ENCODE data around the gene DDX11. TPM values are rescaled to one million over a fixed set of nuclear protein-coding genes. Genes with fewer than 3 reads are reported as not detected.
A peak's percentile ranks its signal among the peaks of the same experiment; 100 is the strongest.
"Not testable (repeated sequence)": the region's sequence is repeated elsewhere in the genome, so short reads cannot be mapped to it uniquely, and the experiment has no call there.

The DDX11 gene
- total RNA-seq, 2 experiments from 2014 or later, result 121 to 131 TPM

DNA sequence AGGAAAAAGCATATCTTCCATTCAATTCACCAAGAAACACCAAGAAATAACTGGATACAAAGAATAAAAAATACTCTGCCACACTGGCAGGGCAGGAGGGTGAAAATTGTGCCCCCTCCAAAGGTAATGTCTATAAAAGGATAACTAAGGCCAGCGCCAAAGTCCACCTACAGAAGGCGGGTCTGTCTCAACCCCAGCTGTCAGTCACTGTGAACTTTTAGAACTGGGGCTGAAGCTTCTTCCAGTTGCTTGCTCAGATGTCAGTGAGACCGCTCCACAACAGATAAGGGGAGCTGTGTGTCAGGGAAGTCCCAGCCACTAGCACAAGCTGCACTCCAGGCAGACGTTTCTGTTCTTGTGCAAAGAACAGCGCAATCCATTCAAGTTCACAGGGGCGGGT, 36.1 kb downstream of the DDX11 start:
- CTCF ChIA-PET; POLR2A ChIA-PET; DNase-seq; H3K36me3 Mint-ChIP-seq (ENCODE audit: low read depth); H3K4me3 Mint-ChIP-seq; H3K9me3 Mint-ChIP-seq; H3K4me1 Mint-ChIP-seq; H3K27ac Mint-ChIP-seq: not testable (repeated sequence)
- H3K27me3 Mint-ChIP-seq, result peaks cover 12% of the 10 kb centered on the region

DNA sequence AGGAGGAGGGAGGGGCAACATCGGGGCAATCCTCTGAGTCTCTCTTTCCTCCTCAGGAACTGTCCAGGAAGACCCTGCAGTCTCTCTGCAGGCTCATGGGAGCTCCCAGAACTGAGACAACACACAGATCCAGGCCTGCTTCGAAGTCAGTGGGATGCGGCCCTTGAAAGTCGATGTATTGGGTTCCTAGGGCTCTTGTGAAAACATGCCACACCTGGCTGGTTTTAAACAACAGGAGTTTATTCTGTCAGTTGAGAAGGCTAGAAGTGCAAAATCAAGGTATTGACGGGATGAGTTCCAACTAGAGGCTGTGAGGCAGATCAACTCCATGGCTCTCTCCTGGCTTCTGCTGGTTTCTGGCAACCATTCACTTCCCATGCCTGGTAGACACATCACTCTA, 36.6 kb downstream of the DDX11 start:
- H3K9me3 Mint-ChIP-seq; H3K4me1 Mint-ChIP-seq; H3K36me3 Mint-ChIP-seq (ENCODE audit: low read depth); H3K27ac Mint-ChIP-seq; H3K4me3 Mint-ChIP-seq; POLR2A ChIA-PET; CTCF ChIA-PET; DNase-seq: not testable (repeated sequence)
- peaks cover 17% of the 10 kb centered on the region for H3K27me3 Mint-ChIP-seq

DNA sequence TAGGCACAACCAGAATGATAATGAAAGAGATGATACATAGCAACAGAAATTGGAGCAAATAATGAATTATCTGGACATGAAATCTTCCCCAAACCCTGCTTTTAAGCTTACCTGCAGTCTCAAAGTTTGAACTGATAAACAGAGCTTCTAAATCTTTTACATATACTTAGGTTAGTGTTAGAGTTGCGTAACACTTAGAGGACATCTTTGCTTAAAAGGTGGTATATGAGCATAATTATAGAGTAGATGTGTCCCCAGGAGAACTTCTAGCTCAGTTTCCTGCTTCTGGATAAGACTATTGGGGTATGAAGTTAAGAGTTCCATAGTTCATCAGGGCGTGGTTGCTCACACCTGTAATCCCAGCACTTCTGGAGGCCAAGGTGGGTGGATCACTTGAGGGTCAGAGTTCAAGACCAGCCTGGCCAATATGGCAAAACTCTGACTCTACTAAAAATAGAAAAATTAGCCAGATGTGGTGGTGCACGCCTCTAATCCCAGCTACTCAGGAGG, 41.5 kb downstream of the DDX11 start:
- POLR2A ChIA-PET; DNase-seq; H3K9me3 Mint-ChIP-seq; H3K27ac Mint-ChIP-seq; H3K4me3 Mint-ChIP-seq; H3K36me3 Mint-ChIP-seq (ENCODE audit: low read depth): not testable (repeated sequence)
- CTCF ChIA-PET, result interaction anchor here (0.7 kb wide), 1 partner anchor 1519 kb away, joined by 4 read pairs; no protein-coding TSS in a partner anchor
- peaks cover 33% of the 10 kb centered on the region for H3K27me3 Mint-ChIP-seq
- H3K4me1 Mint-ChIP-seq, result peaks cover 11% of the 10 kb centered on the region

GRCh38 chr12:31116846-31117202, 43.2 kb downstream of the DDX11 start:
- Mint-ChIP-seq H3K27me3 (peaks cover 35% of the 10 kb centered on the region), H3K4me1 (peaks cover 11% of the 10 kb centered on the region), H3K4me3 (peak overlapping the region; percentile 53)
- H3K9me3 Mint-ChIP-seq; DNase-seq; POLR2A ChIA-PET; H3K27ac Mint-ChIP-seq; H3K36me3 Mint-ChIP-seq (ENCODE audit: low read depth): not testable (repeated sequence)
- CTCF ChIA-PET, result interaction anchor here (1.0 to 1.2 kb wide), 2 partner anchors 123 to 519 kb away, joined by 3 read pairs; no protein-coding TSS in a partner anchor

- H3K4me1 Mint-ChIP-seq, result peaks cover 11% of the 10 kb centered on the region
- ChIA-PET POLR2A (no interaction called here), CTCF (interaction anchor here (1.0 to 1.2 kb wide), 2 partner anchors 122 to 519 kb away, joined by 3 read pairs; no protein-coding TSS in a partner anchor)
- H3K27ac Mint-ChIP-seq, result no peak overlapping the region
- H3K36me3 Mint-ChIP-seq (ENCODE audit: low read depth), result no peaks in the 10 kb centered on the region
- peak overlapping the region; percentile 53 for H3K4me3 Mint-ChIP-seq
- no peaks in the 10 kb centered on the region for H3K9me3 Mint-ChIP-seq
- peaks cover 35% of the 10 kb centered on the region for H3K27me3 Mint-ChIP-seq
- peak; percentile 50 for DNase-seq
Measured at GRCh38 chr12:31117203-31118011, 43.7 kb downstream of the DDX11 start.

DNA sequence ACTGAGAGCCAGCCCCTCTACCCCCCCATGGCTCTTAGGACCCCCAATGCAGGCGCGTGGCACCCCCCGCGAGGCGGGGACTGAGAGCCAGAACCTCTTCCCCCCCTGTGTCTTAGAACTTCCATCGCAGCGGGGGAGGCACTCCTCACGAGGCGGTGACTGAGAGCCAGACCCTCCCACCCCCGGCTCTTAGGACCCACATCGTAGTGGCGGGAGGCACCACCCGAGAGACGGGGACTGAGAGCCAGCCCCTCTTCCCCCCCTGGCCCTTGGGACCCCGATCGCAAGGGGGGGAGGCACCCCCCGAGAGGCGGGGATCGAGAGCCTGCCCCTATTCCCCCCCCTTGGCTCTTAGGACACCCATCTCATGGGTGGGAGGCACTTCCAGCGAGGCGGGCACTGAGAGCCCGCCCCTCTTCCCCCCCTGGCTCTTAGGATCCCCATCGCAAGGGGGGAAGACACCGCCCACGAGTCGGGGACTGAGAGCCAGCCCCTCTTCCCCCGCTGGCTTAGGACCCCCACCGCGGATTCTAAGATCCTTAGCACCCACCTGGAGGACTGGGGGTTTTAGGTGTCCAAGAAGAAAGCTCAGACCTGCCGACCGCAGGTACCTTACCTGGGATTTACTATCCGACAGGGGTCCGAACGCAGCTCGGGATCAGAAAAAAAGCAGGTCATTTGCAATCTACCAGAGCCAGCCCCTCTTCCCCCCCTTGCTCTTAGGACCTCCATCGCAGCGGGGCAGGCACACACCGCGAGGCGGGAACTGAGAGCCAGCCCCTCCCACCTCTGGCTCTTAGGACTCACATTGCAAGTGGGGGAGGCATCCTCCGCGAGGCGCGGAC, 44.9 kb downstream of the DDX11 start:
- Mint-ChIP-seq H3K36me3 (ENCODE audit: low read depth) (no peaks in the 10 kb centered on the region), H3K27me3 (peaks cover 31% of the 10 kb centered on the region), H3K4me1 (peaks cover 11% of the 10 kb centered on the region), H3K4me3 (no peak overlapping the region), H3K9me3 (no peaks in the 10 kb centered on the region), H3K27ac (no peak overlapping the region)
- CTCF ChIA-PET, result no interaction called here
- DNase-seq, result no peak
- POLR2A ChIA-PET, result no interaction called here

- DNase-seq, result no peak
- Mint-ChIP-seq H3K9me3 (no peaks in the 10 kb centered on the region), H3K4me3 (no peak overlapping the region), H3K4me1 (peaks cover 11% of the 10 kb centered on the region), H3K27me3 (peaks cover 29% of the 10 kb centered on the region), H3K27ac (no peak overlapping the region), H3K36me3 (ENCODE audit: low read depth) (no peaks in the 10 kb centered on the region)
- POLR2A ChIA-PET, result interaction anchor here (0.6 kb wide), 1 partner anchor 260 kb away, joined by 3 read pairs; no protein-coding TSS in a partner anchor
- CTCF ChIA-PET, result no interaction called here
Measured at GRCh38 chr12:31119192-31119802, 45.6 kb downstream of the DDX11 start.

DNA sequence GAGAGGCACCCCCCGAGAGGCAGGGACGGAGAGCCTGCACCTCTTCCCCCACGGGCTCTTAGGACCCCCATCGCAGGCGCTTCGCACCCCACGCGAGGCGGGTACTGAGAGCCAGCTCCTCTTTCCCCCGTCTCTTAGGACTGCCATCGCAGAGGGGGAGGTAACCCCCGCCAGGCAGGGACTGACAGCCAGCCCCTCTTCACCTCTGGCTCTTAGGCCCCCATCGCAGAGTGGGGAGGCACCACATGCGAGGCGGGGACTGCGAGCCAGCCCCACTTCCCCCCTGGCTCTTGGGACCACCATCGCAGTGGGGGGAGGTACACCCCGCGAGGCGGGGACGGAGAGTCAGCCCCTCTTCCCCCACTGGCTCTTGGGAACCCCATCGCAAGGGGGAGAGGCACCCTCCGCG, 46.1 kb downstream of the DDX11 start:
- ChIA-PET POLR2A (no interaction called here), CTCF (no interaction called here)
- no peaks in the 10 kb centered on the region for H3K9me3 Mint-ChIP-seq
- H3K27me3 Mint-ChIP-seq, result peaks cover 26% of the 10 kb centered on the region
- no peak overlapping the region for H3K4me3 Mint-ChIP-seq
- peaks cover 11% of the 10 kb centered on the region for H3K4me1 Mint-ChIP-seq
- H3K27ac Mint-ChIP-seq, result no peak overlapping the region
- no peaks in the 10 kb centered on the region for H3K36me3 Mint-ChIP-seq (ENCODE audit: low read depth)
- DNase-seq, result no peak

DNA sequence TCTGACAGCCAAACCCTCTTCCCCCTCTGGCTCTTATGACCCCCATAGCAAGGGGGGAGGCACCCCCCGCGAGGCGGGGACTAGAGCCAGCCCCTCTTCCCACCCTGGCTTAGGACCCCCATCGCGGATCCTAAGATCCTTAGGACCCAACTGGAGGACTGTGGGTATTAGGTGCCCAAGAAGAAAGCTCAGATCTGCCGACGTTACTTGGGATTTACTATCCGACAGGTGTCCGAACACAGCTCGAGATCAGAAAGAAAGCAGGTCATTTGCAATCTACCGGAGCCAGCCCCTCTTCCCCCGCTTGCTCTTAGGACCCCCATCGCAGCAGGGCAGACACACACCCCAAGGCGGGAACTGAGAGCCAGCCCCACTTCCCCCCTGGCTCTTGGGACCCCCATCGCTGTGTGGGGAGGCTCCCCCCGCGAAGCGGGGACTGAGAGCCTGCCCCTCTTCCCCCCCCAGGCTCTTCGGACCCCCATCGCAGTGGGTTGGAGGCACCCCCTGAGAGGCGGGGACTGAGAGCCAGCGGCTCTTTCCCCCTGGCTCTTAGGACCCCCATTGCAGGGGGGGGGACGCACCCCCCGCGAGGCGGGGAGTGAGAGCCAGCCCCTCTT, 46.8 kb downstream of the DDX11 start:
- DNase-seq, result no peak
- Mint-ChIP-seq H3K36me3 (ENCODE audit: low read depth) (no peaks in the 10 kb centered on the region), H3K27ac (no peak overlapping the region), H3K9me3 (no peaks in the 10 kb centered on the region), H3K4me1 (peaks cover 11% of the 10 kb centered on the region), H3K4me3 (no peak overlapping the region), H3K27me3 (peaks cover 20% of the 10 kb centered on the region)
- ChIA-PET POLR2A (no interaction called here), CTCF (no interaction called here)

GRCh38 chr12:31121022-31121728, 47.5 kb downstream of the DDX11 start:
- H3K4me3 Mint-ChIP-seq; DNase-seq; H3K27ac Mint-ChIP-seq; CTCF ChIA-PET; H3K9me3 Mint-ChIP-seq; H3K36me3 Mint-ChIP-seq (ENCODE audit: low read depth); POLR2A ChIA-PET: not testable (repeated sequence)
- Mint-ChIP-seq H3K4me1 (peaks cover 11% of the 10 kb centered on the region), H3K27me3 (peaks cover 20% of the 10 kb centered on the region)

GRCh38 chr12:31122481-31122880, 48.8 kb downstream of the DDX11 start:
- Mint-ChIP-seq H3K9me3 (no peaks in the 10 kb centered on the region), H3K4me3 (no peak overlapping the region)
- DNase-seq, result no peak

GRCh38 chr12:31124158-31124557, 50.5 kb downstream of the DDX11 start:
- H3K9me3 Mint-ChIP-seq; H3K4me1 Mint-ChIP-seq; H3K27ac Mint-ChIP-seq; POLR2A ChIA-PET; H3K4me3 Mint-ChIP-seq; H3K36me3 Mint-ChIP-seq (ENCODE audit: low read depth); DNase-seq; CTCF ChIA-PET; H3K27me3 Mint-ChIP-seq: not testable (repeated sequence)

More at GRCh38 chr12:31122481-31122880, 48.8 kb downstream of the DDX11 start:
- ChIA-PET POLR2A (no interaction called here), CTCF (no interaction called here)
- Mint-ChIP-seq H3K36me3 (ENCODE audit: low read depth) (no peaks in the 10 kb centered on the region), H3K4me1 (peaks cover 7% of the 10 kb centered on the region), H3K27ac (no peak overlapping the region), H3K27me3 (peaks cover 14% of the 10 kb centered on the region)

Measured in activated CD4-positive, alpha-beta memory T cell treated with anti-CD3 and anti-CD28 coated beads, Interleukin-2, amount 10 ng/mL, durations not matched to agents 7 days and 5 days (primary cell).